NOMO-1 (cell line): Measurements from ENCODE around the gene S100A16.
"Not testable (repeated sequence)": the region's sequence is repeated elsewhere in the genome, so short reads cannot be mapped to it uniquely, and the experiment has no call there.

Source experiments
- DNase-seq, 2 experiments: peaks; one replicate each; lab custom pipeline; 2025; ENCODE audit not compliant: unreplicated experiment in 2 of 2; lab: John Stamatoyannopoulos, UW

S100A16 gene

DNA sequence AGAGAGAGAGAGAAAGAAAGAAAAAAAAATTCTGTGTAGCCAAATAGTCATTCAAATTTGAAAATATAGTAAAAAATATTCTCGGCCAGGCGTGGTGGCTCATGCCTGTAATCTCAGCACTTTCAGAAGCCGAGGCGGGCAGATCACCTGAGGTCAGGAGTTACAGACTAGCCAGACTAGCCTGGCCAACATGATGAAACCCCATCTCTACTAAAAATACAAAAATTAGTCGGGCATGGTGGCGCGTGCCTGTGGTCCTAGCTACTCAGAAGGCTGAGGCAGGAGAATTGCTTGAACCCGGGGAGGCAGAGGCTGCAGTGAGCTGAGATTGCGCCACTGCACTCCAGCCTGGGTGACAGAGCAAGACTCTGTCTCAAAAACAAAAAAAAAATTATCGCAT, 24.9 kb downstream of the S100A16 start:
- DNase-seq: not testable (repeated sequence)

DNA sequence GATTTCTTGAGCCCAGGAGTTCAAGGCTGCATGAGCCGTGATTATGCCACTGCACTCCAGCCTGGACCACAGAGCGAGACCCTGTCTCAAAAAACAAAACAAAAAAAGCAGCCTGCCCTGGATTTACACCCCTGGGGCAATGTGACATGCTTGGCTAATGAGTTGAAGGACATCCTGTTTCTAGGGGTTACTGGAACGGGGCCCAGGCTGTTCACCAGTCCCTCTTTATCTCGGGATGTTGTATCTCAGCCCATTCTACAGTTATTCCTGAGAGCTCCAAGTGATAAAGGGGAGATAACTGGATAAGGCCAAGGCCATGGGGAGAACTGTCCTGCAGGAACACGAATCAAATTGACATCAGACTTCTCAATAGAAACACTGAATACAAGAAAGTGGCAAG, 25.6 kb downstream of the S100A16 start:
- no peak for DNase-seq

DNA sequence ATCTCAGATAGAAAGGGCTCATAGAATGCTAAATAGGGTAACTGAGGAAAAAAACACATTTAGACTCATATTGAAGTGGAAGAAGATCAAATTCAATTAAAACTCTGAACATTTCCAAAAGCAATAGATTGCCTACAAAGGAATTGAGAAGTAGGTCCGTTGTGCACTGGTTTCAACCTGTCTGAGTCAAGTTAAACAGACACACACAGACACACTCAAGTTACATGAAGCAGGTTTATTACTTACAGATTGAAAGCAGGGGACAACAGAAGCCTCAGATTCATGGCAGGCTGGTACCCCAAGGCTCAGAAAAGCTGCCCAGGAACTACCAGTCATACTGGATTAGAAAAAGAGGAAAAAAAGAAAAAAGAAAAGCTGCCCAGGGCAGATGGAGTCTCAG, 26.6 kb downstream of the S100A16 start:
- DNase-seq: no peak

DNA sequence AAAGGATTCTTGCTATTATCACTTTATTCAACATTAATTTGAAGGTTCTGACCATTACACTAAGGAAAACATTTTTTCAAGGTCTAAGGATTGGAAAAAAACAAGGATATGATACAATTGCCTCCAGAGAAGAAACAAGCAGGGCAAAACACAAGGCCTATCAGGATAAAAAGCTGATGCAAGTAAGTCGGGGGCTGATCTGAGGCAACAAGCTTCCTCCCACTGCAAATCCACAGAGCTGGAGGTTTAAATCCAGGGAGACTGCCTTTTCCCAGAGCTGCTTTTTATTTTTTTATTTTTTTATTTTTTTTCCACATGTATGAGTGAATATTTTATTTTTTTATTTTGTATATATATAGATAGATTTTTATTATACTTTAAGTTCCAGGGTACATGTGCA, 27.9 kb downstream of the S100A16 start:
- DNase-seq: no peak

DNA sequence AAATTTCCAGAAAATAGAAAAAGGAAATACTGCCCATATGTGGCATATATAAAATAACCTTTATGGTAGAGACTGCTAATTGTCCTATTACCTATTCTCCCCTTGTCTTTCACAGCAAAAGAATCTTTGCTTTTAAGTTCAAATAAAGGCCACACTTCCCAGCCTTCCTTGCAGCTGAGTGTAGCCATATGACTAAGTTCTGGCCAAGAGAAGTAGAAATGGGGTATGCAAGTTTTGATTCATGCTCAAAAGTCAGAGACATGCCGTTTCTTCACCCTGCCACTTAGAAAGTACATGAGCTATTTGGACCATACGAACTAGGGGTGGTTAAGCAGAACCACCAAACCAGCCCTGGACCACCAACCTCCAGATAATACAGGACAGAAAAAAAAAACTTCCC, 29.0 kb downstream of the S100A16 start:
- no peak for DNase-seq

DNA sequence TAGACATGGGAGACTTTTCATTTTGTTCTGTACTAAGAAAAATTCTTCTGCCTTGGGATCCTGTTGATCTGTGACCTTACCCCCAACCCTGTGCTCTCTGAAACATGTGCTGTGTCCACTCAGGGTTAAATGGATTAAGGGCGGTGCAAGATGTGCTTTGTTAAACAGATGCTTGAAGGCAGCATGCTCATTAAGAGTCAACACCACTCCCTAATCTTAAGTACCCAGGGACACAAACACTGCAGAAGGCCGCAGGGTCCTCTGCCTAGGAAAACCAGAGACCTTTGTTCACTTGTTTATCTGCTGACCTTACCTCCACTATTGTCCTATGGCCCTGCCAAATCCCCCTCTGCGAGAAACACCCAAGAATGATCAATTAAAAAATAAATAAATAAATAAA, 29.4 kb downstream of the S100A16 start:
- DNase-seq: not testable (repeated sequence)

DNA sequence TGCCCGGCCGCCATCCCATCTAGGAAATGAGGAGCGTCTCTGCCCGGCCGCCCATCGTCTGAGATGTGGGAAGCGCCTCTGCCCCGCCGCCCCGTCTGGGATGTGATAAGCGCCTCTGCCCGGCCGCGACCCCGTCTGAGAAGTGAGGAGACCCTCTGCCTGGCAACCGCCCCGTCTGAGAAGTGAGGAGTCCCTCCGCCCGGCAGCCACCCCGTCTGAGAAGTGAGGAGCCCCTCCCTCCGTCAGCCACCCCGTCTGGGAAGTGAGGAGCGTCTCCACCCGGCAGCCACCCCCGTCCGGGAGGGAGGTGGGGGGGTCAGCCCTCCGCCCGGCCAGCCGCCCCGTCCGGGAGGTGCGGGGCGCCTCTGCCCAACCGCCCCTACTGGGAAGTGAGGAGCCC, 30.1 kb downstream of the S100A16 start:
- not testable (repeated sequence) for DNase-seq

DNA sequence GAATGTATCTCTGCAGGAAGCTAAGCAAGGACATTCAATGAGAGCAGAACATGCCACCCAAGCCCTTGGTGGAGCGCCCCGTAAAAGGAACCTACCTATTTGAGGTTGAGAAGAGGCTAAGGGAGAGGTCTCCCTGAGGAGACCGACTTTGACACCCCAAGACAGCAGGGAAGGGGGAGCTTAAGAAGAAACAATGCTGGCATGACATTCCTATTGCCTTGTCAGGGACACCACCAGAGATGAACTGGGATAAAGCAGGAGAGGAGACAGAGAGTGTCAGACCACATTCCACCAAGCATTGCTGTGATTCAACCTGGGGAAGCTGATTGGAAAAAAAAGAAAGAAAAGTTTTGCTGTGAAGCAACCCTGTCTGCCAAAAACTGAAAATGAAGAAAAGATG, 34.0 kb downstream of the S100A16 start:
- DNase-seq: no peak

DNA sequence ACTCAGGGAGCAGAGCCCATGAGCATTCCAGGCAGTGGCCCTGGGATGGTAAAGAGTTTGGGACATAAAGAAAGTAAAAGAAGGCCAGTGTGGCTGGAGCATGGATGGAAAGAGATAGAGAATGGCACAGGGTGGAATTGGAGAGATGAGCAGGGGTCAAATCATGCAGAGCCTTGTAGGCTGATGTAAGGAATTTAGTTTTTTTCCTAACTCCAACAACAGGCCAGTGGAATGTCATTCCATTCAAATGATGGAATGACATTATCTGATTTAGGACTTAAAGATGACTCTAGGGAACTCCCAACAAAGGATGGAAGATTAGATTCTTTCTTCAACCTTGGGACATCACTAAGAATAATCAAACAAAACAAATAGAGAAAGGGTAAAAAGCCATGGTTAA, 34.4 kb downstream of the S100A16 start:
- DNase-seq: no peak

DNA sequence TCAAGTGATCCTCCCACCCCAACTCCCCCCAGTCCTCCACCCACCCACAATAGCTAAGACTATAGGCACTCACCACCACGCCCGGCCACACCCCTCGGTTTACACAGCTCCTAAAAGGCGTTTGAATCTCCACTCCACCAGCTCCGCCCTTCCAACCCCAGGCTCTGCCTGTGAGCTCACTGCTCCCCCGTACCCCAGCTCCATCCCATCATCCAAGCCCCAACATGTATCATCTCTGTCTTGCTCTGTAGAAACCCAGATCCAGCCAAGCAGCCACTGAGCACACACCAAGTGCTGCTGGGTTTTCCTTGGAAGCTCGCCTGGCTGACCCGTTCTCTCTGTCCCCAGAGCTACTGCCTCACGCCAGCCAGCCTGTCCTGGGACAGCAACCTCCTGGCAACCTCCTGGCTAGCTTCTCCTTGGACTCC, 35.3 kb downstream of the S100A16 start:
- no peak for DNase-seq

DNA sequence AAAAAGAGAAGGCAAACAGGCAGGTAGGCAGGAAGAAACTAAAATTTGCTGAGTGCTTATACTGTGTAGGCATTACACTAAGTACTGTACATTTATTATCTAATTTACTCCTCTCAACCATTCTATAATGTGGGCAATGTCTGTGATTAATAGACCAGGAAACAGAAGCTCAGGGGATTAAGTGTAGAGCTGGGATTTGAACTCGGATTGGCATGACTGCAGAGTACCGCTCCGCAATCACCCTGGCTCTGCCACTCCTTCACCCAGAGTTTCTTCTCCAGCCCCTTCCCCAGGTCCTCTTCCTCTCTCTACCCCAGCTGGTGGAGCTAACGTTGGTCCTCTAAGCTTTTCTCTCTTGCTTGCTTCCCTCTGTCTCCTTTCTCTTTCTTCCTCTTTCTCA, 35.8 kb downstream of the S100A16 start:
- peak in 1 of 2 experiments; percentile 52 for DNase-seq

DNA sequence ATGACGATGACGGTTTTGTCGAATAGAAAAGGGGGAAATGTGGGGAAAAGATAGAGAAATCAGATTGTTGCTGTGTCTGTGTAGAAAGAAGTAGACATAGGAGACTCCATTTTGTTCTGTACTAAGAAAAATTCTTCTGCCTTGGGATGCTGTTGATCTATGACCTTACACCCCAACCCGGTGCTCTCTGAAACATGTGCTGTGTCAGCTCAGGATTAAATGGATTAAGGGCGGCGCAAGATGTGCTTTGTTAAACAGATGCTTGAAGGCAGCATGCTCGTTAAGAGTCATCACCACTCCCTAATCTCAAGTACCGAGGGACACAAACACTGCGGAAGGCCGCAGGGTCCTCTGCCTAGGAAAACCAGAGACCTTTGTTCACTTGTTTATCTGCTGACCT, 37.4 kb downstream of the S100A16 start:
- not testable (repeated sequence) for DNase-seq

DNA sequence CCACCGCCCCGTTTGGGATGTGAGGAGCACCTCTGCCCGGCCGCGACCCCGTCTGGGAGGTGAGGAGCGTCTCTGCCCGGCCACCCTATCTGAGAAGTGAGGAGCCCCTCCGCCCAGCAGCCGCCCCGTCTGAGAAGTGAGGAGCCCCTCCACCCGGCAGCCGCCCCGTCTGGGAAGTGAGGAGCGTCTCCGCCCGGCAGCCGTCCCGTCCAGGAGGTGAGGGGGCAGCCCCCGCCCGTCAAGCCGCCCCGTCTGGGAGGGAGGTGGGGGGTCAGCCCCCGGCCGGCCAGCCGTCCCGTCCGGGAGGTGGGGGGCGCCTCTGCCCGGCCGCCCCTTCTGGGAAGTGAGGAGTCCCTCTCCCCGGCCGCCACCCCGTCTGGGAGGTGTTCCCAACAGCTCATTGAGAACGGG, 37.9 kb downstream of the S100A16 start:
- DNase-seq: not testable (repeated sequence)

DNA sequence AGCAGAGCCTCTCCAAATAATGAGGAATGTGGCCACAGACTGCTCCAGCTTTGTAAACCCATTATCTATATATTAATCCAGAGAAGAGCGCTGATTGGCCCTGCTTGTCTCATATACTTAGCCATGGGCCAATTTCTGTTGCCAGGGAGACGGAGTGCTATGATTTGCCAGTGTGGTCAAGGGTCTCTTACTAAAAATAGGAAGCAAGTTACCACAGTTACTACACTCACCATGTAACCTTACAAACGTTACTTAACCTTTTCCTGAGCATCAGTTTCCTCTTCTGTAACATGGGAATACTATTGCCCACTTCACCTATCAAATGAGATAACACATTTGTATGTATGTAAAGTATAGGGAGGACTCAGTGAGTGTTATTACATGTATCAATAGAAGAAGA, 39.6 kb downstream of the S100A16 start:
- DNase-seq: peak; percentile 53 to 81

DNA sequence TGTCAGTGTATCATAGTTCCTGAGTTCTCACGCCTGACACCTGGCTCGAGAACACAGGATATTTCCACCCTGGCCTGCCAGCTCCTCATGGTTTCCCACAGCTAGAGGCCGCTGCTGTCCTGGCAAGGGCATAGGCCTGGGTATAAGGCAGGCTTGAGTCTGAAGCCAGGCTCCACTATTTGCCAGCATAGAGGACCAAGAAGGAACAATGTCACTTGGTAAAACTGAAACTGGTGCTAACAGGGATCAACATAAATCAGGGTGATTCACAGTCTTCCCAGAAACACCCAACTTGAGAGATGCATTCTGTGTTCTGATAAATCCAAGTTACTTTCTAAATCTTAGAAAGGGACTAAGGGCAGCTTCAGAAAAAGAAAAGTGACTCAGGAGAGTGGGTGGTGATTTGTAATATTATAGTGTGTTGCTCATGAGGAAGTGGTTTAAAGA, 40.3 kb downstream of the S100A16 start:
- DNase-seq: peak; percentile 59 to 87

DNA sequence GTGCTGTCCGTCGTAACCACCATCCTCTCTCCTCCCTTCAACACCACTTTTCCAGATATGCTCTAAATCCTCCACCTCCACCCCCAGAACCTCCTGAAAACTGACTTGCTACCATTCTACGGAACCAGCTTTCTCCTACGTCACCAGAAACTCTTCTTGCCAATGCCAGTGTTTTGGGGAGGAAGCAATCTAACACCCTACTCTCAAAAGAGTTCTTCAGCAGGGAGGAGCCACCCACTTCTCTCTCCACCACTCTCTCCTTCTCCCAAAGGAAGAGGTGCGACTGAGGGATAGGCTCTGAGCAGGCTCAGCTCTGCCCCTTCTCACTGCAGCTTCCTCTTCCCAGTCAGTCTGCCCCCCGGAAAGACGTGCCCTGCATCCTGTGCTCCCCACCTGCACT, 41.2 kb downstream of the S100A16 start:
- DNase-seq: no peak

DNA sequence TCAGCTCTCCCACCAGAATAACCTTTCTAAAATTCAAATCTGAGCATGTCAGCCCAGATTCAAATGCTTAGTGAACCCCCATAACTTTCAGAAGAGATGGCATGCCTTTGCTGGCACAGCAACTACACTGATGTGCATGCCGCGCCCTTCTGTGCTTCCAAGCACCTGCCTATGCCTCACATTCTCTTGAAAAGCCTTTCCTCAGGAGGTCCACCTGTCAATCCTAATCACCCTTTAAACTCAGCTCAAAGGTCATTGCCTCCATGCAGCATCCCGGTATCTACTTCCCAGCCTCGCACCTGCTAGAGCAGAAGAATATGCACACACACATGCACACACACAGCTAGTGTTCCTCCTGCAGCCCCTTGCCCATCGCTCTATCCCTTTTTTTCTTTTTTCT, 42.1 kb downstream of the S100A16 start:
- DNase-seq: no peak

DNA sequence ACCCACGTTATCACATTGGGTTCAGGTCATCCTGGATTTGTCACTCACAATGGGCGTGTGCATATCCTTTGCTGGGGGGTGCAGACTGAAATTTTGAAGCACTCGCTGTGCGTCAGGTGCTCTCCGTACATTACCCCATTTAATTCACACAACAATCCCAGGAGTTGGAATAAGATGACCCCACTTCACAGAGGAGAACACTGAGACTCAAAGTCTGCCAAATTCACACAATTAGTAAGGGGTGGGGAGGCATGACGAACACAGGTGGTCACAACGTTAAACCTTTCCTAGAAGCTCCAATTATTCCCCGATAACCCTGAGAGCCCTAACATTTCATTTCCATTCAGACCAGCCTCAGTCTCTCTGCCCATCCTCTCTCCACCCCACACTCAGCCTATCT, 43.5 kb downstream of the S100A16 start:
- DNase-seq: no peak

DNA sequence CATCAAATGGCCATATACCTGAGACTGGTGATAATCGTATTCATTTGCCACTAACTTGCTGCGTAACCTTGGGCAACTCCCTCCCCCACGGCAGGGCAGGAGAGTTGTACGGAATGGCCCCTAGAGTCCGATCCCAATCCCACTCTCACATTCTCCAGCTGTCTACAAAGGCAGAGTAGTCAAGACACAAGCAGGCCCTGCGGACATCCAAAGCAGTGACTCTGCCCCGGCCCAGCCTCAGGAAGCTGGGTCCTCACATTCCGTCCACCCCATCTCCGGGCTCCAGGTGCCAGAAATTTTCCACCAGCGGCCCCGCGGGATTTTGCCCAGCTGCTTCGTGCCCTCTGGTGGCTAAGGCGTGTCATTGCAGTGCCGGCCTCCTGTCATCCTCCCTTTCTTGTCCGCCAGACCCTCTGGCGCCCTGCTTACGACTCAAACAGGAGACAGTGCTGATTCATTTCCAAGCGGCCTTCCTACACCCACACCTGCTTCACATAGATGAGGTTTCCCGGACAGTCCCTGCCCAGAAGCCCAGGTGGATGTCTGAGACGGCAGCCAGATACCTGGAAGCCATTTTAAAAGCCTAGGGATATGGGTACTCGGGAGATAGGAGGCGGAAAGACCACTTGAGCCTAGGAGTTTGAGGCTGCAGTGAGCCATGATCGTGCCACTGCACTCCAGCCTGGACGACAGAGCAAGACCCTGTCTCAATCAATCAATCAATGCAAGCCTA, 44.4 kb downstream of the S100A16 start:
- DNase-seq: peak; percentile 79 to 81

DNA sequence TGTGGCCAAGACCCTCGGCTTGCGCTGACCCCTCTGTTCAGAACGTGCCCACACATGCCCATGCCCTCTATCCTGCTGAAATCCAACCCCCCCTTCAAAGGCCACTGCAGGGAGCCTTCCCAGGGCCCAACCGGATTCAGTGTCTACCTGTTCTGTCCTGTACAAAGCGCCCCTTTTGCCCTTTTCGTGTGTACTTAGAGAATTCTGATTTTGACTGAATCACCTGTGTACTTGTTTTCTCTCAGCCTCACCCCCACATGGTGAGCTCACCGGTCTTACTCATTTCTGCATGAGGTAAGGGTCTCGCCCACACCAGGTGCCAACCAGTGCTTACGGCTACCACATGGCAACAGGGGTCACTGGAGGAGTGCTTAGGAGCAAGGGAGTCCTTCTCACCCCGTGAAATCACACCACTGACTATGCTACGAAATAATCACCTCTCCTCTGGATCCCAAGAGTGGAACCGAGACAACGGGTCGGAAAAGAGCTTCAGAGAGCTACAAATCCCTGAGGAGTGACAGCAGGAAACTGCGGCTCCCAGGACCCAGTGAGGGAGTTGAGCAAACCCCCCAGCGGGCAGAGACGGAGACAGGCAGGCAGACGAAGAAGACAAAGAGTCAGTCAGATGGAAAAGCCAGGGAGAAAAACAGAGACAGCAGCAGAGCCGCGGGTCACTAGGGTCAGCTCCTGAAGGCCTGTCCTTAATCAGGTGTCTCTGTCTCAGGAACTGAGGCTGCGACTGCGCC, 45.1 kb downstream of the S100A16 start:
- DNase-seq: no peak

DNA sequence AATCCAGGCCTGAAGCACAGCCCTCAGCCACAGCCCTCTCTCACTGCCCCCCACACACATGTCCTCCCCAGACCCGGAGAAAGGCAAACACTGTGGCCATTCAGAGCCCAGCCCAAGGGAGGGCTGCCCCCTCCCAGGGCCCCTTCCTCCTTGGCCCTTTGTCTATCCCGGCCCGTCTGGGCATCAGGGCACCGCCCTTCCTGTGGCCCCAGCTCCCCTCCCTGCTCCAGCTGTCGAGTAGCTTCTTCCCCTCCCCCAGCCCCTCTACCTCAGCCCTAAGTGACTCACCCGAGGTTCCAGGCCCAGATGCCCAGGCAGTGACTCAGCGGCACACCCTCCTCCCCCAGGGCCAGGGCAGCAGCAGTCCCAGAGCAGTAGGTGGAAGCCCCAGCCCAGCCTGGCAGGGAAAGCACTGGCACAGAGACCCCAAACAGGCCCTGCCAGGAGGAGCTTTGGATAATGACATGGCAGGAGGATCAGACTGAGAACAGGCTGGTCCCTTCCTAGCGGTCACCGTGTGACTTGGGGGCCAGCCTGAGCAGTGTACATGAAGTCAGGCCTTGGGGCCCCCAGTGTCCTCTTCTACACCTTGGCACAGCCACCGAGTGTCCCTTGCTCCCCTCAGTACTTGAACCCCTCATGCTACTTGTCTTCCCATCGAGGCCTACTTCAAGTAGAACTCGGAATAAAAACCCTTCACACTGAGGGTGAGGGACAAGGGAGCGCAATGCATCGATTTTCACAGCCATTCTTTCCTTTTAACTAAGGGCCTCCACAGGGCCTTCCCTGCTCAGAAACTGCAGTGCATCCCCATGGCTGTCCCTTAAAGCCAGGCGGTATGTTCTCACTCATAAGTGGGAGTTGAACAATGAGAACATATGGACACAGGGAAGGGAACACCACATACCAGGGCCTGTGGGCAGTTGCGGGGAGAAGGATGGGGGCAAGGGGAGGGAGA, 46.2 kb downstream of the S100A16 start:
- DNase-seq: peak; percentile 93 to 98
